ENCODE results near the gene CCR5AS.
"Not testable (repeated sequence)": the region's sequence is repeated elsewhere in the genome, so short reads cannot be mapped to it uniquely, and the experiment has no call there.

Gene CCR5AS

DNA sequence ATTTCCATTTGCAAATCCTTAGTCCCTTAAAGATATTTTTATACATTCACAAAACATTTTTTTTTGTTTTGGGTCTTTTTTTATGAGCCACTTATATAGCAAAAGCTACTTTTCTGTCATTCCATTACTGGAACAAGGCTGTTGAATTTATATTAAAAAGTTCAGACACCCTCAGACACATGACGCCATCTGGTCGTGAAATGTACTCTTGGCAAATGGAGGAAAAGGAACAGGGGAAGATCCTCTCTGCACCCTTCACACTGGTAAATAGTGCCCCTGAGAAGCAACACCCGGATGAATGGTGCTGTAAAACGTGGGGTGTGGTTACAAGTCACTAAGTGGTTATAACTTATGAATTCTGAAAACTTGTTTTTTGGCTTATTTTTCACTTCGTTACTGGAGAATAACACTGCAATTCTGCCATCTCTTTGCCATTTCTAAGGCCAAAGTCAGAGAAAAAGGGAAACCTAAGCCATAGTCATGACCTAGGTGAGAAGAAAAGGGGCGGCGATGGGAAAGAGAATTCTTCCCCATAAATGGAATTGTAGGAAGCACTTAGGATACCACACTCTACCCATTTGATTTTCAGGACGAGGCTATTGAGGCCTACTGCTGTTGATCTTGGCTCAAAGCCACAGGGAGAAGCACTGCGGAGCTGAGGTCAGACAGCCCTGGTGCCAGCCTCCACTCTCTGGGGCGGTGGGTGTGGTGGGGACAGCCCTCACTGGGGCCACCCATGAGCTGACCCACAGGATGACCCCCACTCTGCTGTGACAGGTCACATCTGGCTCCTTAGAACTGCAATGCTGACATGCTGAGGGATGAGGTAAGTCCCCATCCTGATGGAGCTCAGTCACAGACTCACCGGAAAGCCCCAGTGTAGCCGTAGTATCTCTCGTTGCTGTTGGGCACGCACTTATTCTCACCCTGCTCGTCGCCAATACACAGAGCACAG lies 36.0 kb upstream of the CCR5AS start:
- Histone ChIP-seq H3K9ac (ENCODE audit: low read length in 2 of 2) (no peak overlapping the region), H3K4me1 (ENCODE audit: control insufficient read depth, insufficient read depth, low read length) (no peaks in the 10 kb centered on the region), H3K27ac (ENCODE audit: low read length) (no peak overlapping the region)

DNA sequence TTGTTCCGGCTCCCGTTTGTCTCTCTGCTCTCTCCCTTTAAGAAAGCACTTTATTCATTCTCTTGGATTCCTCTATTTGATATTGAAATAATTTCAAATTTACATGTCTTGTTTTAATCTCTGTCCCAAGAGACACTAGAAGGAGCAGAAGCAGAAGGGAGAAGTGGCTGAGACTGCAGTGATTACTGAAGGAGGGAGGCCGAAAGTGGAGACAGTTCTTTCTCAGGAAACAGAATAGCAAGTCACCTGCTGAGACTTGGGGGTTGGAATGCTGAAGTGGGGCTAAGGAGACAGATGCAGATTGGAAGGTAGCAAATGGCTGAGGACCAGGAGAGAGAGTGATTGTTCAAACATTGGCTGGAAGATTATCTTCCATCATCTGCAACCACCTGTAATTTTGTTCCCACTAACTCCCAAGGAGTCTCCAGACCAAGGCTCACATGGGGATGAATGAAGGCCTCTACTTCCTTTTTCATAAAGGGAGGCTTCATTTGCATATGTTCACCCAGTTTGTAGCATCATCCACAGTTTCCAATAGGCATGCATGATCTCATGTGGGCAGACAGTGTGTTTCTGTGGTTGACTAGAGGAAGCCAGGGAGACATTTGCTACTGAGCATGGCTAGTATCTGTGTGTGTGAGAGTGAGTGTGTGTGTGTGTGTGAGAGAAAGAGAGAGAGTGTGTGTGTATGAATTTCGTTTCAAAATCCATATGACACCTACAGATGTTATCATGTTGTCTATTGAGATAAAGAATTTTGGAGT lies 33.8 kb upstream of the CCR5AS start:
- Histone ChIP-seq H3K9me3 (ENCODE audit: control insufficient read depth in 2 of 2, low read length in 2 of 2) (no peaks in the 10 kb centered on the region), H3K4me1 (ENCODE audit: control insufficient read depth, insufficient read depth, low read length) (no peaks in the 10 kb centered on the region), H3K4me3 (ENCODE audit: low read length in 2 of 2) (no peak overlapping the region), H3K9ac (ENCODE audit: low read length in 2 of 2) (no peak overlapping the region), H3K36me3 (ENCODE audit: control insufficient read depth in 2 of 2, insufficient read depth in 2 of 2, low read length in 2 of 2) (no peaks in the 10 kb centered on the region), H3K27me3 (ENCODE audit: control insufficient read depth in 1 of 2, insufficient read depth in 2 of 2, low read length in 2 of 2) (no peaks in the 10 kb centered on the region), H3K27ac (ENCODE audit: low read length) (no peak overlapping the region)

More for the DNA sequence above, 36.0 kb upstream of the CCR5AS start:
- Histone ChIP-seq H3K9me3 (ENCODE audit: control insufficient read depth in 2 of 2, low read length in 2 of 2) (no peaks in the 10 kb centered on the region), H3K4me3 (ENCODE audit: low read length in 2 of 2) (no peak overlapping the region), H3K27me3 (ENCODE audit: control insufficient read depth in 1 of 2, insufficient read depth in 2 of 2, low read length in 2 of 2) (no peaks in the 10 kb centered on the region), H3K36me3 (ENCODE audit: control insufficient read depth in 2 of 2, insufficient read depth in 2 of 2, low read length in 2 of 2) (no peaks in the 10 kb centered on the region)

DNA sequence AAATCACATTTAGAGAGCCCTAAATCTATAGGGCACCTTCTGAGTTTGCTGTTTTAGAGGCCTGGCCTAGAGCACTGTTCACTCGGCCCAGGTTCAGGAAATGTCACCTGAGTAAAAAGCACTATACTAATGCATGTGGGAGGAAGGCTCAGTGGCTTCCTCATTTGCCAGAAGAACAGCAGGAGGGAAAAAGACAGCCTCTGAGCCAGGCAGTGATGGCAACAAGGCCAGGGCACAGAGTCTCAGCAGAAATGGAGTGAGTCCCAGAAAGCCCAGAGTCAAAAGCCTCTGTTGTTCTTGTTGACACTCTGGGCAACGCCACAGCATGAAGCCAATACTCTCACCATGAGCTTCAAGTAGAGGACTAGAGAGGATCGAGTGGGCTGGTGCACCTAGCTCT lies 32.0 kb upstream of the CCR5AS start:
- H3K36me3 ChIP-seq (ENCODE audit: control insufficient read depth in 2 of 2, insufficient read depth in 2 of 2, low read length in 2 of 2) = no peaks in the 10 kb centered on the region
- no peaks in the 10 kb centered on the region for H3K4me1 ChIP-seq (ENCODE audit: control insufficient read depth, insufficient read depth, low read length)
- no peak overlapping the region for H3K4me3 ChIP-seq (ENCODE audit: low read length in 2 of 2)
- H3K9me3 ChIP-seq (ENCODE audit: control insufficient read depth in 2 of 2, low read length in 2 of 2) = no peaks in the 10 kb centered on the region
- no peaks in the 10 kb centered on the region for H3K27me3 ChIP-seq (ENCODE audit: control insufficient read depth in 1 of 2, insufficient read depth in 2 of 2, low read length in 2 of 2)
- no peak overlapping the region for H3K9ac ChIP-seq (ENCODE audit: low read length in 2 of 2)
- H3K27ac ChIP-seq (ENCODE audit: low read length) = no peak overlapping the region

DNA sequence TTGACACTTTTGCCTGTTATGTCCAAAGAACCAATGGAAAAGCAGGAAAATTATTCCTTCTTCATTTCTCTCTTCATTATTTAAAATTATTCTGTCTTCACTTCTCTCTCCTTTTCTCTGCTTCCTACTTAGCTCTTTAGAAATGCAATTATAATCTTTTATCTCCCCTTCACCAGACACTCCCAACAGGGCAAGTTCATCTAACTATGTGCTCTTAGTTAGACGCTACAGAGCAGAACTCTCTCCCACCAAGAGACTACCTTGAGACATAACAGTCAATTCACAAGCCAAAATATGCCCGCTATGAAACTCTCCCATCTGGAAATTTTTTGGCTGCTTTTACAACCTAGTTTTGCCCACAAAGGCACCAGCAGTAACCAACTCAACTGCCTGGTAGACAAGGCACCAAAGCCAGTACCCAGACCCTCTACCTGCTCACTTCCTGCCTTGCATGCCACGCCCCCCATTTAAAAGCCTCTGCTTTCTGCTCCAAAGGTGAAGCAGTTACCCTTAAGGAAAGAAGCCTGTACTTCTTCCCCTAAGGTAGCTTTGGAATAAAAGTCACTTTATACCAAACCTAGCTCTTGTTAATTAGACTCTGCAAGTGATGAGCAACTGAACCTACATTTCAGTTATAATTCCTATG lies 28.3 kb upstream of the CCR5AS start:
- H3K27me3 ChIP-seq (ENCODE audit: control insufficient read depth in 1 of 2, insufficient read depth in 2 of 2, low read length in 2 of 2) = no peaks in the 10 kb centered on the region
- H3K9ac ChIP-seq (ENCODE audit: low read length in 2 of 2) = no peak overlapping the region
- no peak overlapping the region for H3K4me3 ChIP-seq (ENCODE audit: low read length in 2 of 2)
- H3K36me3 ChIP-seq (ENCODE audit: control insufficient read depth in 2 of 2, insufficient read depth in 2 of 2, low read length in 2 of 2) = no peaks in the 10 kb centered on the region
- H3K9me3 ChIP-seq (ENCODE audit: control insufficient read depth in 2 of 2, low read length in 2 of 2) = no peaks in the 10 kb centered on the region
- no peaks in the 10 kb centered on the region for H3K4me1 ChIP-seq (ENCODE audit: control insufficient read depth, insufficient read depth, low read length)
- no peak overlapping the region for H3K27ac ChIP-seq (ENCODE audit: low read length)

DNA sequence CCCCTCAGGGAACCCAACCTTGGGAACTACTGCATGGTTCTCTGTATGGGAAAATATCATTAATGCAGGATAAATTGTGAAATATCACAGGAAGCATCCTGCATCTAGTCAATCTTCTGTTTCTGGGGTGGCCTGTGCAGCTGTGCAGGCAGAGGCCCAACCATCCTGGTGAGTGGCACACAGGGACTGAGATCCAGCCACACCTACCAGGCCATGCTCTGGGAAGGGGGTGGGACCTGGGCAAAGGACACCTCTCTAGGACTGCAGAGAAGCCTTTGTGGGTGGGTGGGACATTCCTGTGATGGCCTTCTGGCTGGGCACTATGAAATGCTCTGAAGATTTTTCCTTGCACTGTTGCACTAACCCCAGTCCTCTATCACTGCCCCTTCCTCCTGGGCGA lies 27.0 kb upstream of the CCR5AS start:
- Histone ChIP-seq H3K27me3 (ENCODE audit: control insufficient read depth in 1 of 2, insufficient read depth in 2 of 2, low read length in 2 of 2) (no peaks in the 10 kb centered on the region), H3K27ac (ENCODE audit: low read length) (no peak overlapping the region), H3K9me3 (ENCODE audit: control insufficient read depth in 2 of 2, low read length in 2 of 2) (no peaks in the 10 kb centered on the region), H3K9ac (ENCODE audit: low read length in 2 of 2) (no peak overlapping the region), H3K4me1 (ENCODE audit: control insufficient read depth, insufficient read depth, low read length) (no peaks in the 10 kb centered on the region), H3K4me3 (ENCODE audit: low read length in 2 of 2) (no peak overlapping the region), H3K36me3 (ENCODE audit: control insufficient read depth in 2 of 2, insufficient read depth in 2 of 2, low read length in 2 of 2) (no peaks in the 10 kb centered on the region)

DNA sequence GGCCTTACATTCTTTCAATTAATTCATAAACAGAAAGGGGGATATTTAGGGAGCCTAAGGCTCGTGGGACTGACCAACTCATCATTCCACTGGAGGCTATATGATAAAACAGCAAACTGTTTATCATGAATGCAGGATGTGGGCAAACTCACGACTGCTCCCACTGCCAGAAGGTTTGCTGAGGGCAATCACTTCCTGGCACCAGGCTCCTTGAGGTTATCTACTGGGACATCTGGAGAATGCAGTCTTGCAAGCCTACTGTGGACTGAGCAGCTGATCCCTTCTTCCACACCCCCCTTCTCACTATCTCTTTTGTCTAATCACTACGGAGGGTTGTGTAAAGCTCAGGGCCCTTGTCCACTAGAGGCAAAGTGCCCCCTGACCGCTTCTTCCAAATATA lies 26.3 kb upstream of the CCR5AS start:
- H3K4me1 ChIP-seq (ENCODE audit: control insufficient read depth, insufficient read depth, low read length); H3K9ac ChIP-seq (ENCODE audit: low read length in 2 of 2); H3K4me3 ChIP-seq (ENCODE audit: low read length in 2 of 2); H3K36me3 ChIP-seq (ENCODE audit: control insufficient read depth in 2 of 2, insufficient read depth in 2 of 2, low read length in 2 of 2); H3K9me3 ChIP-seq (ENCODE audit: control insufficient read depth in 2 of 2, low read length in 2 of 2); H3K27me3 ChIP-seq (ENCODE audit: control insufficient read depth in 1 of 2, insufficient read depth in 2 of 2, low read length in 2 of 2); H3K27ac ChIP-seq (ENCODE audit: low read length): not testable (repeated sequence)

DNA sequence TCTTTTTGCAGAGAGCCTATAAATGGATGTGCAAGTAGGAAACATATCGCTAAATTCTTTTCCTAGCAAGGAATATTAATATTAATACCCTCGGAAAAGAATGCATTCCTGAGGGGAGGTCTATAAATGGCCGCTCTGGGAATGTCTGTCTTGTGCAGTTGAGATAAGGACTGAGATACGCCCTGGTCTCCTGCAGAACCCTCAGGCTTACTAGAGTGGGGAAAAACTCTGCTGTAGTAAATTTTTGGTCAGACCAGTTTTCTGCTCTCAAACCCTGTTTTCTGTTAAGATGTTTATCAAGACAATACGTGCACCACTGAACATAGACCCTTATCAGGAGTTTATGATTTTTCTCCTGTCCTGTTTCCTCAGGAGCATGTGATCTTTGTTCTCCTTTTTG lies 25.0 kb upstream of the CCR5AS start:
- not testable (repeated sequence) for H3K4me3 ChIP-seq (ENCODE audit: low read length in 2 of 2); H3K4me1 ChIP-seq (ENCODE audit: control insufficient read depth, insufficient read depth, low read length); H3K9me3 ChIP-seq (ENCODE audit: control insufficient read depth in 2 of 2, low read length in 2 of 2); H3K36me3 ChIP-seq (ENCODE audit: control insufficient read depth in 2 of 2, insufficient read depth in 2 of 2, low read length in 2 of 2); H3K9ac ChIP-seq (ENCODE audit: low read length in 2 of 2); H3K27me3 ChIP-seq (ENCODE audit: control insufficient read depth in 1 of 2, insufficient read depth in 2 of 2, low read length in 2 of 2); H3K27ac ChIP-seq (ENCODE audit: low read length)

DNA sequence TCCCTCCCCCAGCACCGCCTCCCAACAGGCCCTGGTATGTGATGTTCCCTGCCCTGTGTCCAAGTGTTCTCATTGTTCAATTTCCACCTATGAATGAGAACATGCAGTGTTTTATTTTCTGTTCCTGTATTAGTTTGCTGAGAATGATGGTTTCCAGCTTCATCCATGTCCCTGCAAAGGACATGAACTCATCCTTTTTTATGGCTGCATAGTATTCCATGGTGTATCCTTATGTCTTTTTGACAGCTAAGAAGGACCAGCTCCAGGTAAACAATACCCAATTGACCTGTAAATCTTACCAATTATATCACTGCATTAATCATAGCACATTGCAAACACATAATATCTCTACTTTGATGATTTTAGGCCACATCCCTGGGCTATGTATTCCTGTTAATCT lies 24.0 kb upstream of the CCR5AS start:
- not testable (repeated sequence) for H3K9ac ChIP-seq (ENCODE audit: low read length in 2 of 2); H3K36me3 ChIP-seq (ENCODE audit: control insufficient read depth in 2 of 2, insufficient read depth in 2 of 2, low read length in 2 of 2); H3K27ac ChIP-seq (ENCODE audit: low read length); H3K27me3 ChIP-seq (ENCODE audit: control insufficient read depth in 1 of 2, insufficient read depth in 2 of 2, low read length in 2 of 2); H3K9me3 ChIP-seq (ENCODE audit: control insufficient read depth in 2 of 2, low read length in 2 of 2); H3K4me3 ChIP-seq (ENCODE audit: low read length in 2 of 2); H3K4me1 ChIP-seq (ENCODE audit: control insufficient read depth, insufficient read depth, low read length)

DNA sequence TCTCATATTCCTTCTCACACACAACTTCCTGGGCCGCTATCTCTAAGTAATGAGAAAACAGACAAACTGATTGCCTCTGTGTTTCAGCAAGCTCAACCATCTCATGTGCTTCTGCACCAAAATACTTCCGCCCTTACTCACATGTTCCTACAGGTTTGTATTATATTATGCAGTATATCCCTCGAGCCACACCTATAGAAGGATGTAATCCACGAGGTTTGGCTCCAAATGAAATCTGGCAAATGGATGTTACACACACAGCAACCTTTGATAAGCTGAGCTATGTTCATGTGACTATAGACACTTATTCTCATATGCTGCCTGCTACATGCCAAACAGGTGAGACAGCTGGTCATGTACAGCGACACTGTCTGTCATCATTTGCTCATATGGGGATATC lies 22.8 kb upstream of the CCR5AS start:
- Histone ChIP-seq H3K4me3 (ENCODE audit: low read length in 2 of 2) (no peak overlapping the region), H3K4me1 (ENCODE audit: control insufficient read depth, insufficient read depth, low read length) (no peaks in the 10 kb centered on the region), H3K27me3 (ENCODE audit: control insufficient read depth in 1 of 2, insufficient read depth in 2 of 2, low read length in 2 of 2) (no peaks in the 10 kb centered on the region), H3K9ac (ENCODE audit: low read length in 2 of 2) (no peak overlapping the region), H3K9me3 (ENCODE audit: control insufficient read depth in 2 of 2, low read length in 2 of 2) (no peaks in the 10 kb centered on the region), H3K27ac (ENCODE audit: low read length) (no peak overlapping the region), H3K36me3 (ENCODE audit: control insufficient read depth in 2 of 2, insufficient read depth in 2 of 2, low read length in 2 of 2) (no peaks in the 10 kb centered on the region)

DNA sequence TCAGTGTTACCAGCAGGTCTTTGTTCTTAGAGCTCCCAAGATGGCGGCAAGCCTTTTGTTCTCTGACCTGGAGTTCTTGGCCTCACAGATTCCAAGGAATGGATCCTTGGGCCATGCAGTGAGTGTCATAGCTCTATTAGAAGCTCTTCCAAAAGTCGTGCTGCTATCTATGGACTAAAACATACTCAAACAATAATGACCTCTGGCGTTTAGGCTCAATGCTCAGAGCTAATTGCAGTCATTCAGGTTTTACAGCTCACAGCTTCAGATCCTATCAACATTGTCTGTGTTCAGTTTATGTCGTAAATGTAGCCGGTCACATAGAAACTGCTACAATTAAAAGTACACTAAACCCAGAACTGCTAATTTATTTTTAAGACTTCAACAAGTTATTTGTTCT lies 22.4 kb upstream of the CCR5AS start:
- Histone ChIP-seq H3K4me1 (ENCODE audit: control insufficient read depth, insufficient read depth, low read length) (no peaks in the 10 kb centered on the region), H3K9me3 (ENCODE audit: control insufficient read depth in 2 of 2, low read length in 2 of 2) (no peaks in the 10 kb centered on the region), H3K9ac (ENCODE audit: low read length in 2 of 2) (no peak overlapping the region), H3K27me3 (ENCODE audit: control insufficient read depth in 1 of 2, insufficient read depth in 2 of 2, low read length in 2 of 2) (no peaks in the 10 kb centered on the region), H3K4me3 (ENCODE audit: low read length in 2 of 2) (no peak overlapping the region), H3K27ac (ENCODE audit: low read length) (no peak overlapping the region), H3K36me3 (ENCODE audit: control insufficient read depth in 2 of 2, insufficient read depth in 2 of 2, low read length in 2 of 2) (no peaks in the 10 kb centered on the region)

Data from stomach smooth muscle (tissue), 2 donors.